Stomach smooth muscle (tissue), 2 donors: ENCODE data around the gene ANGPT4.

Experiments
- H3K27ac ChIP-seq: one replicate; pipeline ENCODE4 v1.7.0; 2013; ENCODE audit warnings: mild to moderate bottlenecking, low read length, inconsistent platforms
- H3K27me3 ChIP-seq, 2 donors: one replicate each; pipeline ENCODE4 v1.7.0; 2013; ENCODE audit warnings: low read length in 2 of 2; ENCODE audit not compliant: insufficient read depth in 2 of 2, control insufficient read depth in 1 of 2
- H3K36me3 ChIP-seq, 2 donors: one replicate each; pipeline ENCODE4 v1.7.0; 2013; ENCODE audit warnings: low read length in 2 of 2; ENCODE audit not compliant: control insufficient read depth in 2 of 2, insufficient read depth in 2 of 2
- H3K4me1 ChIP-seq: one replicate; pipeline ENCODE4 v1.7.0; 2013; ENCODE audit warnings: low read length; ENCODE audit not compliant: control insufficient read depth, insufficient read depth
- H3K4me3 ChIP-seq, 2 donors: one replicate each; pipeline ENCODE4 v1.7.0; 2013; ENCODE audit warnings: low read length in 2 of 2
- H3K9ac ChIP-seq, 2 donors: one replicate each; pipeline ENCODE4 v1.7.0; 2013; ENCODE audit warnings: low read length in 2 of 2, mild to moderate bottlenecking in 1 of 2
- H3K9me3 ChIP-seq, 2 donors: one replicate each; pipeline ENCODE4 v1.7.0; 2013; ENCODE audit warnings: low read length in 2 of 2; ENCODE audit not compliant: control insufficient read depth in 2 of 2
- donor health status: healthy.
- donor health status: Pancreatic carcinoma.

The ANGPT4 gene

GRCh38 chr20:825710-826421 lies 90.3 kb downstream of the ANGPT4 start:
- no peak overlapping the region for H3K27ac ChIP-seq
- H3K4me1 ChIP-seq, result no peaks in the 10 kb centered on the region
- H3K36me3 ChIP-seq, result no peaks in the 10 kb centered on the region
- no peaks in the 10 kb centered on the region for H3K9me3 ChIP-seq
- no peaks in the 10 kb centered on the region for H3K27me3 ChIP-seq
- no peak overlapping the region for H3K4me3 ChIP-seq
- no peak overlapping the region for H3K9ac ChIP-seq

DNA sequence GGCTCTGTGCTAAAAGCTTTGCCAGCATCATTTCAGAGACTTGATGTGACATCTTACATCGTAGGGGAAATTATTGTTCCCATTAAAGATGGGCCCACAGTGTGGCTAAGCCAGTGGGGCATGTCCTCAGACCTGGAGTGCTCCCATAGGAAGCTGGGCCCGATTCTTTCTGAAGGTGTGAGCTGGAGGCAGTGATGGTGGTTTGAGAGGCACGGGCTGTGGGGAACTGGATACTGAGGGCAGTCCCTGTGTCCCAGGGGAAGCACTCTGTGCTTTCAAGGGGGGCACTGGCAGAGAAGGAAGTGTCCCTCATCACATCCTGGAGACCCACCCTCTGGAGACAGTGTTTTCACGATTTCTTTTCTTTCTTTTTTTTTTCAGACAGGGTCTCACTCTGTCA lies 91.2 kb downstream of the ANGPT4 start:
- Histone ChIP-seq H3K9me3 (no peaks in the 10 kb centered on the region), H3K9ac (no peak overlapping the region), H3K27me3 (no peaks in the 10 kb centered on the region), H3K4me3 (no peak overlapping the region), H3K36me3 (no peaks in the 10 kb centered on the region), H3K4me1 (no peaks in the 10 kb centered on the region), H3K27ac (no peak overlapping the region)

GRCh38 chr20:824490-824889 lies 91.6 kb downstream of the ANGPT4 start:
- Histone ChIP-seq H3K27ac (no peak overlapping the region), H3K4me3 (no peak overlapping the region), H3K9me3 (no peaks in the 10 kb centered on the region), H3K27me3 (no peaks in the 10 kb centered on the region), H3K4me1 (no peaks in the 10 kb centered on the region), H3K9ac (no peak overlapping the region), H3K36me3 (no peaks in the 10 kb centered on the region)

DNA sequence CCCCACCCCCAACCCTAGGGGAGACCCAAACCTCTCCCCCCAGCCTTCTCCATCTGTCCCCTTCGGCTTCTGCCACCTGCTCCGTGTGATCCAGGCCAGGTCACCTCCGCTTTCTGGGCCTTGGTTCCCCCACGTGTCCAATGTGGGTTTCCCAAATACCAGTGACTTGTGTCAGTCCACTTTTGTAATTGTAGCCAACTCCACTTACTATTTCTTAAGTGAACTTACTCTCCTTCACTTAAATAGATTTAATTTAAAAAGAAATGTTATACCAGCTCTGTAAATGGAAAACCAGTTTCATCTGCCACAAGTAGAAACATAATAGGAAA lies 92.6 kb downstream of the ANGPT4 start:
- Histone ChIP-seq H3K27me3 (no peaks in the 10 kb centered on the region), H3K4me3 (no peak overlapping the region), H3K36me3 (no peaks in the 10 kb centered on the region), H3K27ac (no peak overlapping the region), H3K9ac (no peak overlapping the region), H3K4me1 (no peaks in the 10 kb centered on the region), H3K9me3 (no peaks in the 10 kb centered on the region)

DNA sequence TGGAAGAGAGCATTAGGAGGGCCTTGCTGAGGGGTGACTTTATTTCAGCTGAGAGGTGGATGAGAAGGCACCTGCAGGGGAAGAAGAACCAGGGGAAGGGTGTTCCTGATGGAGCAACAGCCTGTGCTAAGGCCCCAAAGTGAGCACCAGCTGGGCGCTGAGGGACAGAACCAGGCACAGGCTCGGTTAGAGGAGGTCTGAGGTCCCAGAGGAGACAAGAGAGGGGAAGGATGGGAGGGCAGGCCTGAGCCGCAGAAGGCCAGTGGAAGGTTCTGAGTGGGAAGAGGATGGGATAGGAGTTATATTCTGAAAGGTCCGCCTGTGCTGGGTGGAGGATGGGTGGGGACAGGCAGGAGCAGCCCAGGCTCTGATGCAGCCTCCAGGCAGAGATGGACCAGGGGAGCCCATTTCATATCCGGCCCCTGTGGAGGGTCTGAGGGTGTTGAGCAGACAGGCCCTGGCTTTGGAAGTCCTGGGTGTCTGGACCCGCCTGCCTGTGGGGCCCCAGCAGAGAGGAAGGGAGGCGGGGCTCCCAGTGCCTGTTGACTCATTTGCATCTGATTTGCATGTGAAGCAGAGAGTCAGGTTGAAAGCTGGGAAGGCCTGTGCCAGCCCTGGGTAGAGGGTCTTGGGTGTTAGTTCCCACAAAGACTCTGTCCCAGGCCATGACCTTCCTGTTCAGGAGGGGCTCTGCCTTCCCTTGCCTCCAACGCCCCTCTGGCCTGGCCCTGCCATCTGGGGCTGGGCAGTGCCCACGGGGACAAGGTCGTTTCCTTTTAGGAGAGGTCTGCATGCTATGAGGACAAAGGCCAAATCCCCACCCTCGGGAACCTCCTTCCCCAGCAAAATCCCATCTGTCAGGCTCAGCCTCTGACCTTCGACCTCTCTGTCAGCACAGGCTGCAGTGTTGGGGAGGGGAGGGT lies 93.2 kb downstream of the ANGPT4 start:
- Histone ChIP-seq H3K4me1 (no peaks in the 10 kb centered on the region), H3K27me3 (no peaks in the 10 kb centered on the region), H3K9ac (no peak overlapping the region), H3K27ac (no peak overlapping the region), H3K36me3 (no peaks in the 10 kb centered on the region), H3K9me3 (no peaks in the 10 kb centered on the region), H3K4me3 (no peak overlapping the region)

DNA sequence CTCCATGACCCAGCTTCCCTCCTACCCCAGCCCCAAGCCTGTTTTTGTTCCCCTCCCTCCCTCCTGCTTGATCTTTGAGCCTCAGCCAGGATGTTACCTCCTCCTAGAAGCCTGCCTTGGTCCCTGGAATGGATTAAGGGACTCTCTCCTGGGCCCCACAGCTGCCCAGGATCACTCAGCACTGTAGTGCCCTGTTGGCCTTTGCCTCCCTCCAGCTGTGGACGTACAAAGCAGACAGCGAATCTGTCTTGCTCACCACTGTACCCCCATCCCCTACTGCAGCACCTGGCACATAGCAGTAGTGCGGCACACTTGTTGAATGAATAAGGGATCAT lies 94.4 kb downstream of the ANGPT4 start:
- H3K4me1 ChIP-seq, result no peaks in the 10 kb centered on the region
- H3K9ac ChIP-seq, result no peak overlapping the region
- H3K9me3 ChIP-seq, result no peaks in the 10 kb centered on the region
- no peak overlapping the region for H3K4me3 ChIP-seq
- no peak overlapping the region for H3K27ac ChIP-seq
- H3K36me3 ChIP-seq, result no peaks in the 10 kb centered on the region
- no peaks in the 10 kb centered on the region for H3K27me3 ChIP-seq

- H3K27ac ChIP-seq, result no peak overlapping the region
- no peaks in the 10 kb centered on the region for H3K36me3 ChIP-seq
- H3K27me3 ChIP-seq, result peaks cover 0 to 2% of the 10 kb centered on the region in 2 donors
- no peaks in the 10 kb centered on the region for H3K9me3 ChIP-seq
- H3K9ac ChIP-seq, result no peak overlapping the region
- H3K4me3 ChIP-seq, result no peak overlapping the region
- no peaks in the 10 kb centered on the region for H3K4me1 ChIP-seq
These were observed 94.9 kb downstream of the ANGPT4 start for GRCh38 chr20:821046-821730.

- H3K36me3 ChIP-seq, result no peaks in the 10 kb centered on the region
- no peaks in the 10 kb centered on the region for H3K9me3 ChIP-seq
- H3K27ac ChIP-seq, result no peak overlapping the region
- no peaks in the 10 kb centered on the region for H3K4me1 ChIP-seq
- H3K9ac ChIP-seq, result no peak overlapping the region
- H3K27me3 ChIP-seq, result peaks cover 0 to 5% of the 10 kb centered on the region in 2 donors
- no peak overlapping the region for H3K4me3 ChIP-seq
These were observed 95.7 kb downstream of the ANGPT4 start for GRCh38 chr20:820323-820953.
